Measurements from ENCODE around the gene PTMA.

DNA sequence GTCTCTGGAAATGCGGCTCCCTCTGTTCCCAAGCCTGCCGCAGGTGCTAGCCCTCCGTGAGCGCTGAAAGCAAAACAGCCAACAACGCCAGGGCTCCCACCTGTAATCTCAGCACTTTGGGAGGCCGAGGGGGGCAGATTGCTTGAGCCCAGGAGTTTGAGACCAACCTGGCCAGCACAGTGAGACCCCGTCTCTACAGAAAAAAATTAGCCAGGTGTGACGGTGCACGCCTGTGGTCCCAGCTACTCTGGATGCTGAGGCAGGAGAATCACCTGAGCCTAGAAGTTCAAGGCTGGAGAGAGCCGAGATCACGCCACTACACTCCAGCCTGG lies 41.3 kb upstream of the PTMA start:
- TF ChIP-seq POLR2A (IDR thresholded peaks at IDR 0.05) (no peak), POLR2AphosphoS5 (IDR thresholded peaks at IDR 0.05) (no peak)
- TF ChIP-seq, protein P1, sequence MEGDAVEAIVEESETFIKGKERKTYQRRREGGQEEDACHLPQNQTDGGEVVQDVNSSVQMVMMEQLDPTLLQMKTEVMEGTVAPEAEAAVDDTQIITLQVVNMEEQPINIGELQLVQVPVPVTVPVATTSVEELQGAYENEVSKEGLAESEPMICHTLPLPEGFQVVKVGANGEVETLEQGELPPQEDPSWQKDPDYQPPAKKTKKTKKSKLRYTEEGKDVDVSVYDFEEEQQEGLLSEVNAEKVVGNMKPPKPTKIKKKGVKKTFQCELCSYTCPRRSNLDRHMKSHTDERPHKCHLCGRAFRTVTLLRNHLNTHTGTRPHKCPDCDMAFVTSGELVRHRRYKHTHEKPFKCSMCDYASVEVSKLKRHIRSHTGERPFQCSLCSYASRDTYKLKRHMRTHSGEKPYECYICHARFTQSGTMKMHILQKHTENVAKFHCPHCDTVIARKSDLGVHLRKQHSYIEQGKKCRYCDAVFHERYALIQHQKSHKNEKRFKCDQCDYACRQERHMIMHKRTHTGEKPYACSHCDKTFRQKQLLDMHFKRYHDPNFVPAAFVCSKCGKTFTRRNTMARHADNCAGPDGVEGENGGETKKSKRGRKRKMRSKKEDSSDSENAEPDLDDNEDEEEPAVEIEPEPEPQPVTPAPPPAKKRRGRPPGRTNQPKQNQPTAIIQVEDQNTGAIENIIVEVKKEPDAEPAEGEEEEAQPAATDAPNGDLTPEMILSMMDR (IDR thresholded peaks at IDR 0.05), result no peak
